ENCODE data around the gene C16orf87. TPM values are rescaled to one million over a fixed set of nuclear protein-coding genes. Genes with fewer than 3 reads are reported as not detected.

The C16orf87 gene
- total RNA-seq, 2 donors from 2014 or later = 6.4 to 9.4 TPM

- no peak for DNase-seq (ENCODE audit: low spot score)
- intact Hi-C loops (cut with DNase I) = no loop called here
Observed at GRCh38 chr16:46848768-46849764, 18.1 kb upstream of the C16orf87 start.

- intact Hi-C loops (cut with DNase I) = no loop called here
- DNase-seq (ENCODE audit: low spot score) = no peak
Observed at GRCh38 chr16:46845952-46846351, 15.0 kb upstream of the C16orf87 start.

GRCh38 chr16:46844771-46845170 lies 13.8 kb upstream of the C16orf87 start:
- intact Hi-C loops (cut with DNase I) = no loop called here
- no peak for DNase-seq (ENCODE audit: low spot score)

- DNase-seq (ENCODE audit: low spot score) = no peak
- intact Hi-C loops (cut with DNase I) = no loop called here
Observed at GRCh38 chr16:46843898-46844642, 13.1 kb upstream of the C16orf87 start.

GRCh38 chr16:46842192-46842895 lies 11.4 kb upstream of the C16orf87 start:
- DNase-seq (ENCODE audit: low spot score) = no peak
- intact Hi-C loops (cut with DNase I) = no loop called here

GRCh38 chr16:46839986-46840443 lies 9.0 kb upstream of the C16orf87 start:
- DNase-seq (ENCODE audit: low spot score) = no peak
- intact Hi-C loops (cut with DNase I) = no loop called here

GRCh38 chr16:46836534-46837530 lies 5.9 kb upstream of the C16orf87 start:
- intact Hi-C loops (cut with DNase I) = no loop called here
- DNase-seq (ENCODE audit: low spot score) = no peak

GRCh38 chr16:46833460-46833800 lies 2.5 kb upstream of the C16orf87 start:
- intact Hi-C loops (cut with DNase I) = no loop called here
- DNase-seq (ENCODE audit: low spot score) = no peak

GRCh38 chr16:46832757-46833459 lies 1.9 kb upstream of the C16orf87 start:
- intact Hi-C loops (cut with DNase I) = no loop called here
- no peak for DNase-seq (ENCODE audit: low spot score)

GRCh38 chr16:46830417-46830901 lies 521 bp downstream of the C16orf87 start:
- DNase-seq (ENCODE audit: low spot score) = peak; percentile 85
- intact Hi-C loops (cut with DNase I) = no loop called here

GRCh38 chr16:46828943-46829342 lies 2.0 kb downstream of the C16orf87 start:
- intact Hi-C loops (cut with DNase I) = no loop called here
- DNase-seq (ENCODE audit: low spot score) = no peak

GRCh38 chr16:46828292-46828691 lies 2.7 kb downstream of the C16orf87 start:
- intact Hi-C loops (cut with DNase I) = no loop called here
- DNase-seq (ENCODE audit: low spot score) = no peak

GRCh38 chr16:46826631-46827030 lies 4.3 kb downstream of the C16orf87 start:
- DNase-seq (ENCODE audit: low spot score) = no peak
- intact Hi-C loops (cut with DNase I) = no loop called here

GRCh38 chr16:46822270-46822669 lies 8.7 kb downstream of the C16orf87 start:
- no peak for DNase-seq (ENCODE audit: low spot score)
- intact Hi-C loops (cut with DNase I) = no loop called here

GRCh38 chr16:46817961-46818360 lies 13.0 kb downstream of the C16orf87 start:
- DNase-seq (ENCODE audit: low spot score) = no peak
- intact Hi-C loops (cut with DNase I) = no loop called here

GRCh38 chr16:46814790-46815189 lies 16.2 kb downstream of the C16orf87 start:
- intact Hi-C loops (cut with DNase I) = no loop called here
- no peak for DNase-seq (ENCODE audit: low spot score)

GRCh38 chr16:46813611-46814010 lies 17.4 kb downstream of the C16orf87 start:
- intact Hi-C loops (cut with DNase I) = no loop called here
- no peak for DNase-seq (ENCODE audit: low spot score)
